Sigmoid colon (tissue), 4 donors: ENCODE results near the gene ARHGAP27.

Experiments used
- CTCF ChIP-seq, 4 experiments: fragments of 450-650 bp in 3 of 4; fragments of 200-600 bp in 1 of 4; IDR thresholded peaks; one replicate each; pipeline ENCODE4 v1.5.1; 2016 to 2019; ENCODE audit warnings: antibody characterized with exemption in 4 of 4, mild to moderate bottlenecking in 3 of 4, moderate library complexity in 2 of 4
- POLR2AphosphoS5 ChIP-seq, 4 donors: sonication (generic); formaldehyde crosslinking; IDR thresholded peaks; one replicate each; pipeline ENCODE4 v1.6.1; 2017; ENCODE audit warnings: antibody characterized with exemption in 4 of 4

- TF ChIP-seq CTCF (IDR thresholded peaks at IDR 0.05), result no peak
- TF ChIP-seq POLR2AphosphoS5 (IDR thresholded peaks at IDR 0.05), result no peak
These were observed 58.2 kb downstream of the ARHGAP27 start for GRCh38 chr17:45374501-45374900.
